ENCODE measurements around the gene TMEM132D. TPM values are rescaled to one million over a fixed set of nuclear protein-coding genes. Genes with fewer than 3 reads are reported as not detected.

The TMEM132D gene
- total RNA-seq, 1 donor from 2014 or later, result 0.18 TPM

DNA sequence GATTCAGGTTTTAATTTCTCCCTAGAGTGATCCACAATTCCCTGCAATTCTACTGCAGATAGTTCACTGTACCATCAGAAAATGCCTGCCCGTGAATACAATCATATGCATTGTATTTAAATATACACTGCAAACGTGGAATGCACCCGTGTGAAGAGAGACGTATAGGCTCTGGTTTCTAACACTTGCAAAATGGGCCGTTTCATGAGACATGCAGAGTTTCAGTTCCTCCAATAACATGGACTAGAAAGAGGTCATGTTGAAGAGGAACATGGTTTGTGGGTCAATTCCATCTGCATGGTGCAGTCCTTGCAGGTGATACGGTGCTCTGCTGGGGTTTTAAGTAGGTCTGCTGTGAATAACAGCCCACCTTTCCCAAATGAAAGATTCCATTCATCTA lies 373.3 kb downstream of the TMEM132D start:
- intact Hi-C loops (cut with DNase I), result no loop called here
- no peak for ATAC-seq
- DNase-seq (ENCODE audit: low spot score), result no peak

- DNase-seq (ENCODE audit: low spot score) (no peak), ATAC-seq (no peak)
- intact Hi-C loops (cut with DNase I), result no loop called here
These were observed 376.3 kb downstream of the TMEM132D start for GRCh38 chr12:129527506-129527905.

- intact Hi-C loops (cut with DNase I), result no loop called here
- ATAC-seq, result no peak
These were observed 380.2 kb downstream of the TMEM132D start for GRCh38 chr12:129523621-129524020.

DNA sequence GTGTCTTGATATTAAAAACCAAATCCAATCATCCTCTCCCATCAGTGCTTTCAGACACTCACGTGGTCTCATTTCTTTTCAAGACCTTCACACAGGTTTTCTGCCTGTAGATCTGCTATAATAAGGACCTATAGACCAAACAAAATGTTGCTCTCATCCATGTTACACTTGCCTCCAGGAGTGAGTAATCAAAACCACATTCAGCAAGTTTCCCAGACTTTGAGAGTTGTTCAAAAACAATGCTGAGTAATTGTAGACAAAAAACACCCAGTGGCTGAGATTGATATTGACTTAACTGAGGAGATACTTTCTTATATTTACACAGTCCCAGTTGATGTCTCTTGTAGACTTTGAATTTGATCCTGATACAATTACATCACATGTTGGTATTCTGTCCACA lies 383.1 kb downstream of the TMEM132D start:
- DNase-seq (ENCODE audit: low spot score) (no peak), ATAC-seq (no peak)
- intact Hi-C loops (cut with DNase I), result no loop called here

More at GRCh38 chr12:129523621-129524020, 380.2 kb downstream of the TMEM132D start:
- DNase-seq (ENCODE audit: low spot score), result no peak

GRCh38 chr12:129503802-129504201 lies 400.0 kb downstream of the TMEM132D start:
- DNase-seq (ENCODE audit: low spot score), result no peak
- ATAC-seq, result no peak
- intact Hi-C loops (cut with DNase I), result no loop called here

DNA sequence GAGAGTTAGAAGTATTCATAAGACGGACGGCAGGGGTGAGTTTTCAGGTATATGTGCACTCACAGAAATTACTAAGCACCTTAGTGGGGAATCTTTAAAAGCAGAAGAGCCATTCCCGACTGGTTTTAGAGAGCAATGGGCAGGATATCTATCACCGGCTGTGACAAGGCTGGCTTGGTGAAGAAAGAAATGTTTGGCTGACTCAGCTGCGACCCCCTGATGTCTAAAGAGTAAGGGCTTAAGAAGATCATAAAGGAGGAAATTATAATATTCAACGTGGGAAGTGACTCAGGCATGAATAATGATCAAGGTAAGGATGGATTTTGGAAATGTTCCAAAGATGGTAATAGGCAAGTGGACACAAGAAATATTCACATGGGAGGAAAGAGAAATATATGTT lies 407.6 kb downstream of the TMEM132D start:
- intact Hi-C loops (cut with DNase I), result no loop called here

DNA sequence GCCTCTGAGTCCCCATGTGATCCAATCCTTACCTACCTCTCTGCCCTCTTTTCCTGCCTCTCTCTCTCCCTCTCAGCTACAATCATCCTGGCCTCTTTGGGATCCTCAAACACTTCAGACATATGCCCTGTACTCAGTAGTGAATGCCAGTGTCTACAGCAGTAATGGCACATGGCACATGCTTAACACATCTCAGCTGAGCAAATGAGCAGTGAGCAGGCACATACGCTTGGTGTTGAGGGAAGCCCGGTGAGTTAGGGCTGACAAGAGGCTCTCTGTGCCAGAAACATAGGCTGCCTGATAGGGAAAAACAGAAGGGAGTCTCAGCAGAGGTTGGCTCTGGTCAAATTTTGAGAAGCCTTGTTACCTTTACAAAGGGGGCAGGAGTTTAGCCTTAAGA lies 409.1 kb downstream of the TMEM132D start:
- DNase-seq (ENCODE audit: low spot score) (no peak), ATAC-seq (no peak)
- intact Hi-C loops (cut with DNase I), result no loop called here

More for the DNA sequence above, 407.6 kb downstream of the TMEM132D start:
- DNase-seq (ENCODE audit: low spot score), result no peak
- no peak for ATAC-seq

GRCh38 chr12:129494260-129494659 lies 409.6 kb downstream of the TMEM132D start:
- no peak for DNase-seq (ENCODE audit: low spot score)
- intact Hi-C loops (cut with DNase I), result no loop called here
- ATAC-seq, result no peak

- DNase-seq (ENCODE audit: low spot score), result no peak
- intact Hi-C loops (cut with DNase I), result no loop called here
- no peak for ATAC-seq
These were observed 414.6 kb downstream of the TMEM132D start for GRCh38 chr12:129489100-129489676.

- ATAC-seq, result no peak
- intact Hi-C loops (cut with DNase I), result no loop called here
- no peak for DNase-seq (ENCODE audit: low spot score)
These were observed 416.9 kb downstream of the TMEM132D start for GRCh38 chr12:129486931-129487330.

DNA sequence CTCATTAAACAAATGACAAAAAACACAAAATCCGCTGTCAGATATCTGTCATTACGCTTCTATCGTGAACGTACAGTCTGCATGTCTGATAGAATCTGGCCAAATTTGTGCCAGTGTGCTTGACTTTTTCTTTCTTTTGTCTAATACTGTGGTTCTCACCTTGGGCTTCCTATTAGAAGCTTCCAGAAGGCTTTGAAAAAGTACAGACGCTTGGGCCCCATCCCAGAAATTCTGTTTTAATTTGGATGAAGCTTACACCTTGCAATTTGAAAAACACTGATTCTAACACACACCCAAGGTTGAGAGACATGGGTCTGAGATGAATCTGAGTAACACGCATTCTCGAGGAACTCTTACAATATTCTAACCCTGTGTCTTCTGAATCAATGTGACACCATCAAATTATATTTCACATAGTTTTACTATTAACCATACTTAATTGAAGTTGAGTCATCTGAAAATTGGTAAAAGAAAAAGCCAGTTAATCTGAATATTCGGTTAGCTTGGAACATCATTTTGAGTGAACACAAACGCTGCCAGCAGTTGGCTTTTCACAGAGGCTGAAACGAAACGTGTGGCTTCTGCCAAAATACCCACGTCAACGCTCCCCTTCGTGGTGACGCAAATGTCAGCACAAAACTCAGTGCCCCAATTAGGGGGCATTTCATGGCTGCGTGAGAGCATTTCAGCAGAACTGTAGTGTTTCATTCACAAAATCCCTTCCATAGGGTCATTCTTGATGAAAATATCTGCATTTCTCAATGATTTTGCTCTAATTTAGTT lies 420.5 kb downstream of the TMEM132D start:
- intact Hi-C loops (cut with DNase I), result no loop called here
- DNase-seq (ENCODE audit: low spot score) (no peak), ATAC-seq (no peak)

DNA sequence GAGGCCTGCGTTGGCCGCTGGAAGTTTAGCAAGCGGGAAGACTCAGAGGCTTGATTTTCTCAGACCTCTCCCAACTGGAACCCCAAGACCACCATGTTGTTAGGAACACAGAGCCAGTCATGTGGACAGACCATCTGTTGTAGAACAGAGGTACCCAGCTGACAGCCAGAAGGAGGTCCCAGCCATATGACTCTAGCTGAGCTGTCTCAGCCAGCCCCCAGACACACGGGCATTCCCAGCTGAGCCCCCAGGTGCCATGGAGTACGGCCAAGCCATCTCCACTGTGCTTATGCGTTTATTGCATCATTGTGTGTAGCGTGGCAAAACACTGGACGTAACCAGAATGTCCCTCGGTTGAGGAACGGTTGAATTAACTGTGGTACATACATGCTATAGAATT lies 421.9 kb downstream of the TMEM132D start:
- no peak for ATAC-seq
- no peak for DNase-seq (ENCODE audit: low spot score)
- intact Hi-C loops (cut with DNase I), result no loop called here

GRCh38 chr12:129470196-129470595 lies 433.6 kb downstream of the TMEM132D start:
- intact Hi-C loops (cut with DNase I), result no loop called here
- DNase-seq (ENCODE audit: low spot score) (no peak), ATAC-seq (no peak)

DNA sequence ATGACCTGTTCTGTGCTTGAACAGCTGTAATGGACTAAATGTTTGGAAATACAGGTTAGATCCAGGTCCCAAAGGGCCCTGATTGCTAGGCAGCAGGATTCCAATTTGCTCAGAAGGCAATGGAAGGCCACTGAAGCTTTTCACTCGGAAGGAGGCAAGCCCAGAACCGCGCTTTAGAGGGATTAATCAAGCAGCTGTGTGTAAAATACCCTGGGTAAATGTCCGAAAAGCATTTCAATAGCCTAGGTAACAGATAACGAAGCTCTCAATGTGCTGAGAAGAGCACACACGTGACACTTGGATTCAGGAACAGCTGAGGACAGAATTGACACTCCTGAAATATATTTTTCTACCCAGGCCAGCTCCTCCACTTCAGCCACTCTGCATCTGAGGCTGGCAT lies 436.1 kb downstream of the TMEM132D start:
- intact Hi-C loops (cut with DNase I), result no loop called here
- ATAC-seq, result no peak

GRCh38 chr12:129467289-129467688 lies 436.5 kb downstream of the TMEM132D start:
- ATAC-seq, result no peak
- intact Hi-C loops (cut with DNase I), result no loop called here
- DNase-seq (ENCODE audit: low spot score), result no peak

More for the DNA sequence above, 436.1 kb downstream of the TMEM132D start:
- no peak for DNase-seq (ENCODE audit: low spot score)

DNA sequence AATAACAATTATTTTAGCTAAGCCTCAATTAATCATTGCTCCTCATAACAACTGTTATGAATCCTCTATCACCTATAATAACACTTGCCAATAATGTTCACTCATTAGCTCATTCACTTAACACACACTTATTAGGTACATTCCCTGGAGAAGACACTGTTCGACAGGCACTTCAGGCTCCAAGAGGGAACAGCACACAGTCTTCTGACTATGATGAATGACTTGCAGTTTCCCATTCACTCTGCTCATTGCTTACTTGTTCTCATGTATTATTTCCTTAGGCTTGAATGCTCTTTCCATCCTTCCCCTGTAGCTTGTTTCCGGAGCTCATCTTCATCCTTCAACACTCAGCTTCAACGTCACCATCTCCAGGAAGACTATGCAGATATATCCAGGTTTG lies 437.3 kb downstream of the TMEM132D start:
- ATAC-seq (no peak), DNase-seq (ENCODE audit: low spot score) (no peak)
- intact Hi-C loops (cut with DNase I), result no loop called here

DNA sequence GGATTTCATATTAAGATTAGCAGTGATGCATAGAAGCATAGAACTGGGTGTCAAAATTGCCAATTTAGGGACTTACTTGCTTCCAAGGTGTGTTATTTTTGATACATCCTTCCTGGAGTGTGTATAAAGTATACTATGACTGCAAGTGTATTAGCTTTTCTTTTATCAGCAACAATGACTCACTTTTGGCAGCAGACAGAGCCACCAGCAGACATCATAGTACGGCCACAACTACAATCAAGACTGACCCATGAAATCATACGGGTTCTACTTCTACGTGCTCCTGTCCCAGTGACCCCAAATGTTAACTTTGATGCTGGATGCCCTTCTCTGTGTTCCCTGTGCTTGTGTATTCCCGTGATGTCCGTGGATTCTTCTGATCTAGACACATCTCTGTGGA lies 443.9 kb downstream of the TMEM132D start:
- DNase-seq (ENCODE audit: low spot score) (no peak), ATAC-seq (no peak)
- intact Hi-C loops (cut with DNase I), result no loop called here

GRCh38 chr12:129446696-129447095 lies 457.1 kb downstream of the TMEM132D start:
- DNase-seq (ENCODE audit: low spot score) (no peak), ATAC-seq (no peak)
- intact Hi-C loops (cut with DNase I), result no loop called here

DNA sequence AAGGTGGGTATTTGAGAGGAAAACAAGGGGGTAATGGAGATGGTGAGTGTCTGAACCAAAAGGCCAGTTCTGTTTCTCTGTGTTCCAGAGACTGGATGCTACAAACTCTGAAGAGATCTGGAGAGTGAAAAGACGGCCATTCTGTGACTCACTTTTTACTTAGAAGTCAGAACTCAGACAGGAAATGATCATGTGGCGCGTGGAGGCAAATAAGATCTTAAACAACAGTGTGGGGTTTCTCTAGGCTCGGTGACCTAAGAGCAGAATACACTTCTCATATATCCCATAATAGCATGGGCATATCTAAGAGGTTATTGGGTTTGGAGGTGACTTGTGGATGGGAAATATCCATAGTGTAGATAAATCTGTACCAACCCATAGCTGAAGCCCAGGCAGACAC lies 463.5 kb downstream of the TMEM132D start:
- no peak for ATAC-seq

DNA sequence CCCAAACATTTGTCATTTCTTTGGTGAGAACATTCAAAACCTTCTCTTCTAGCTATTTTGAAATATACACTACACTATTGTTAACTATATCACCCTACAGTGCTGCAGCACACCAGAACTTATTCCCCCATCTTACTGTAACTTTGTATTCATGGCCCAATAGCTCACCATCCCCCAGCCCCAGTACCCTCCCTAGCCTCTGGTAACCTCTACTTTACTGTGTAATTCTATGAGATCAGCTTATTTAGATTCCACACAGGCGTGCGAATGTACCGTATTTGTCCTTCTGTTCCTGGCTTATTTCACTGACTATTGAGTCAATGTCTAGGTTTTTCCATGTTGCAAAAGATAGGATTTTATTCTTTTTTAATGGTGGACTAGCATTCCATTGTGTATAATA lies 469.0 kb downstream of the TMEM132D start:
- DNase-seq (ENCODE audit: low spot score), result no peak
- intact Hi-C loops (cut with DNase I), result no loop called here
- ATAC-seq, result no peak

More for the DNA sequence above, 463.5 kb downstream of the TMEM132D start:
- no peak for DNase-seq (ENCODE audit: low spot score)
- intact Hi-C loops (cut with DNase I), result no loop called here

Data from sciatic nerve (tissue), 2 donors.